Measurements from ENCODE around the gene CTDSPL.

The CTDSPL gene

DNA sequence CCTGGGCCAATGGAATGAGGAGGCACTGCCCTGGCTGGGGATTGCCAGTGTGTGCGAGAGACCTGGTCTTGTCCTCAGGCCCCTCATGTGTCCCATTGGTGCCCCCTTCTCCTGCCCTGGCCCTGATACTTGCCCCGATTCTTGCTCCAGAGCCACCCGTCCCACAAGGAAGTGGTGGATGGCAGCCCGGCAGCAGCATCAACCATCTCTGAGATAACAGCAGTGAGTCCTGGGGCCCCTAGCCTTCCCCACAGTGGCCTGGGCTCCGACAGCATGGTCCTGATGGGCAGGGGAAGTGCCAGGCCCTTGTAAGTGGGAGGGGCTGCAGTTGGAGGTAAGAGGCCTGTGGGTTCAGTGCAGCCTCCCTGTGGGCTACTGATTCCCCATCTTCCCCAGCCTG lies 144.4 kb downstream of the CTDSPL start:
- no peak for DNase-seq

DNA sequence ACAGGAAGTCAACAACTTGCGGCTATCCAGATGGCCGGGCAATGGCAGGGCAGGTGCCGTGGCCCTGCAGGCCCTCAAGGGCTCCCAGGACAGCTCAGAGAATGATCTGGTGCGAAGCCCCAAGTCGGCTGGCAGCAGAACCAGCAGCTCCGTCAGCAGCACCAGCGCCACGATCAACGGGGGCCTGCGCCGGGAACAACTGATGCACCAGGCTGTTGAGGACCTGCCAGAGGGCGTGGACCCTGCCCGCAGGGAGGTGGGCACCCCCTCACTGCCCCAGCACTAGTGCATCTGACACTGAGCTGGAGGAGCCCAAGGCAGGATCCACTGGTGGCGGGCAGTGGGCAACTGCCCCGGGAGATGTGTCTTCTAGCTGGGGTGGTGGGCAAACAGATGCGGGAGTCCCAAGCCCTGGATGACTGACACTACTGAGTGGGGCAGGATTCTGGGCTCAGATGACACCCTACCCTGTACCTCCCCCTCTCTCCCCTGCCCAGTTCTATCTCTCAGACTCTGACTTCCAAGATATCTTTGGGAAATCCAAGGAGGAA lies 144.8 kb downstream of the CTDSPL start:
- DNase-seq, result no peak

DNA sequence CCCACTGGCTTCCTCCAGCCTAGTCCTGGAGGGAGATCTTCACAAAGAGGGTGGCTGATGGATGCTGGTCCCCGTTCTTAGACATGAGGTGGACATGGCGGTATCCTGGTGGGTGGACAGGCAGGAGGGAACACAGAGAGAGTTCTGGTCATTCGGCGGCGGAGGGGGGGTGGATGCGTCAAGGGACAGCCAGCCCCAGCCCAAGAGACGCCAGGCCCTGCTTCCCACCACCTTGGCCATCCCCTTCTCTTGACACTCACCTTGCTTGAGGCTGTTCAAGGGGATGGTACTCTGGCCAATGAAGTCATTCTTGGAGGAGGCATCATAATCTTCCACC lies 146.0 kb downstream of the CTDSPL start:
- DNase-seq, result no peak

DNA sequence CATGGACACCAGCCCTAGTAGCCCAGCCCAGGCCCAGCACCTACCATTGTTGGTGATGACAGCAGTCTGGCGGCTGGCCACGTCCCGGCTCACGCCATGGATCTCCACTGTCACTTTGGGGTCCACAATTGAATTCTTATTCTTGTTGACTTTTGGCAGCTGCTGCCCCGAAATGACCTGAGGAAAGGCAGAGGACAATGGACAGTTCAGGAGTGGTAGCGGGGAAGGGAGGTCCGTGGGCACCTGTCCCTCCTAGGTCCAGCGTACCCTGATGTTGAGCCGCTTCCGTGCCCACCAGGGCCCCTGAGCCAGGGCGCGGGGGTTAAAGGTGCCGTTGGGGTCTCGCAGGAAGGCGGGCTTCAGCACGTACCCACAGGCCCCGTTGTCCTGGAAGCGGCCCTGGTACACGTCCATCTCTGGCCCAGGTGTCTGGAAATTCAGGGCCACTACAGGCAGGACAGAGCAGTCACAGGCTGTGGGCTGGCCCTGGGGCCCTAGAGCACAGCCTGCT lies 146.6 kb downstream of the CTDSPL start:
- no peak for DNase-seq

DNA sequence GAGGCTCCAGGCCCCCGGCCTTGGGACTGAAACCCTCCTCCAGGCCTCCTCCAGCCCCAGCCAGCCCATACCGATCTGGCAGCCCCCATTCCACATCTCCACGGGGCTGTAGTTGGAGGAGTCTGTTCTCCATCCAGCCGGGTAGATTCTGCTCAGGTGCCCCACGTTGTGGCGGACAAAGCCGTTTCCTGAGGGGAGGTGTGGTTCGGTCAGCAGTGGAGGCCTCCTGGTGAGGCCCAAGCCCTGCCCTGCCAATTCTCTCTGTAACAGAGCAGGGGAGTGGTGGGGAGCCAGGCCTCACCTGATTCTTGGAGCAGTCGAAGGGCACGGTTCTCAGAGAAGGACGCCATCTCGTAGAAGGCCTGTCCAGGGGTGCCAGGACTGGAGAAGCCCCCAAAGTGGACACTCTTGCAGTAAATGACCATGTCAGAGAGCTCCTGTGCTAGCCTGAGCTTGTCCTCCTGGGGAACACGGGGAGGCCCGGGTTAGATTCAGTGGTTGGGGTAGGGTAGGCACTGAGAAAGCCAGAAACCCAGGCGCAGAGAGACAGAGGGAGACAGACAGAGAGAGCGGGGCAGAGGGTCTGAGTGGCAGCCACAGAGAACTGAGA lies 147.4 kb downstream of the CTDSPL start:
- DNase-seq, result no peak

DNA sequence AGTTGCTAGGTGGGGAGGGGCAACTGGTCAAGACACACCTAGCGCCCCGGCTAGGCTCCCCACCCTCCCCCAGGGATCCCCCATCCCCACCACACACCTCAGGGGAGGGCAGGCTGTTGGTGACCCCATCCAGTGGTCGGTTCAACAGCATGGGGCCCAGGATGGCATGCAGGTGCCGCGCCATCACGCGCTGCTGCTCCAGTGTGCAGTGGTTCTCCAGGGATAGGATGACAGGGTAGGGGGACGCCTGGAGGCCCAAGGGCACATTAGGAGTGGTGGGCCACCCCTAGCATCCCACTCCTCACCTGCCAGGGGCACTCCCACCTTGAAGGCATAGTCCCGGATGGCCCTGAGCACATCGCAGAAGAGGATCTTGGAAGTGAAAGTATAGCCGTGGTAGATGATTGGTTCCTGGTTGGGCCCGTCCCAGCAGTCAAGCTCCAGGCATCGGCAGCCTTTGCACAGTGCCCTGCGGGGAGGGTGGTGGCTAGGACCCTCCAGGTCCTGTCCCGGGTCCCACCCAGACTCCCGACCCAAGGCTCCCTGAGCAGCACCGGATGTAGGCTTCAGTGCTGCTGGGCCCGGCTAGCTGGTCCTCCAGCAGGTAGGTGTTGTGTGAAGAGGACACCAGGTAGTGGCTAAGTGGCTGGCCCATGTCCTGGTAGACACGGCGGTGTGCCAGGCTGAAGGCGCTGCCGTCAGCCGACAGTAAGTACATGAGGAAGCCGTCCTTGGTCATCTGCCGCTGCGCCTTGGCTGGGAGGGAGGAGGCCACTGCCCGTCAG lies 148.3 kb downstream of the CTDSPL start:
- no peak for DNase-seq

DNA sequence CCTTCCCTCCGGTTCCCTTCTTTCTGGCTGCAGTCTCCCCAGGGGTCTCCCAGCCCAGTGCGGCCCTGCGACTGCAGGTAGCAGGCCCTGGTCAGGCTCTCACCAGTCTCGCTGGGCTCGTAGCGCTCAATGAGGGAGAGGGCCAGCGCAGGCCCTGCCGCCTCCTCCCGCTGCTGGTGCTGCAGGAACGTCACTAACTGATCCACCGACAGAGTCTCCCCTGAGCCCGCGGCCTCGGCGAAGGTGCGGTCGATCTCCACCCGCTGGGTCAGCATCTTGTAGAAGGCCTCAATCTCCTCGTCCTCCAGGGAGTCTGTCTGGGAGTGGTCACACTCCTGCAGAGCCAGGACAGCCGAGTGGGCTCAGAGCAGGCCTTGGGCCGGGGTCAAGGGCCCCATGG lies 149.4 kb downstream of the CTDSPL start:
- DNase-seq, result no peak

DNA sequence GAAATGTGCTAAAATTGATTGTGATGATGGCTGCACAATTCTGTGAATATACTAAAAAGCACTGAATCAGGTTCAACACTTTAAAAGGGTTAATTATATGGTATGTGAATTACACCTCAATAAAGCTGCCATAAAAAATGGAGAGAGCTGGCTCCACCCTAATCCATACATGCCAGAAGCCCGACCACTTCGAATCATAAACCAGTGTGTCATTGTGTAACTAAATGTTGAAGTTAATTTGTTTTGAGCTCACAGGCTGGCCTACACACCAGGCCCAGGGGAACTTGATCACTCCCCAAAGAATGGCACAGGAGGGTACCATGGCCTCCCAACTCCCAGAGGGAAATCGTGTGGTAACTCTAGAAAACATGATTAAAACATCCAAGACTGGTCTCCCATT lies 153.8 kb downstream of the CTDSPL start:
- no peak for DNase-seq

DNA sequence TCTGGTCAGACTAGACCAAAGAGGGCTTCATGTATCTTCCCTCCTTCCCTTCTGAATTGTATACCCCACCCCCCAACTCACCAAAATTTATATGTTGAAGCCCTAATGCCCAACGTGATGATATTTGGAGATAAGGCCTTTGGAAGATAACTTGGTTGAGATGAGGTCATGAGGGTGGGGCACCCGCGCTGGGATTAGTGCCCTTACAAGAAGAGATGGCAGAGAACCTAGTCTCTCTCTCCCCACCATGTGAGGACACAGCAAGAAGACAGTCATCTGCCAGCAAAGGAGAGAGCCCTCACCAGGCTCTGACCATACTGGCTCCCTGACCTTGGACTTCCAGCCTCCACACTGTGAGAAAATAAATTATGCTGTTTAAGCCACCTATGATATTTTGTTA lies 154.3 kb downstream of the CTDSPL start:
- no peak for DNase-seq

DNA sequence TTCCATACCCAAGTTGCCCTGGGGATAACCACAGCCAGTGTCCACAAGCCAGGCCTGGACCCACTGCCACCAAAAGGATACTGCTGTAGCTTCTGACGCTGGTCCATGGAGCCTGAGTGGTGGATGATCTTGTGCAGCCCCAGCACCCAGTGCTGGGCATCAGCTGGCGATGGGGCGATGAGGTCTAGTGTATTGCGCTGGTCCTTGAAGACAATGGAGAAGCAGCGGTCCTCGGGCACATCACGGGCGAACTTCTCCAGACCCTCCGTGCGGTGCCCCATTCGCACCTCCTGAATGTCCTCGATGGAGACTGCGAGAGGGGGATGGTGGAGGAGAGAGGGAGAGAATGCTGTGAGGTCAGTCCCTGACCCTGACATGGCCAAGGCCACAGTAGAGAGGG lies 154.7 kb downstream of the CTDSPL start:
- no peak for DNase-seq

DNA sequence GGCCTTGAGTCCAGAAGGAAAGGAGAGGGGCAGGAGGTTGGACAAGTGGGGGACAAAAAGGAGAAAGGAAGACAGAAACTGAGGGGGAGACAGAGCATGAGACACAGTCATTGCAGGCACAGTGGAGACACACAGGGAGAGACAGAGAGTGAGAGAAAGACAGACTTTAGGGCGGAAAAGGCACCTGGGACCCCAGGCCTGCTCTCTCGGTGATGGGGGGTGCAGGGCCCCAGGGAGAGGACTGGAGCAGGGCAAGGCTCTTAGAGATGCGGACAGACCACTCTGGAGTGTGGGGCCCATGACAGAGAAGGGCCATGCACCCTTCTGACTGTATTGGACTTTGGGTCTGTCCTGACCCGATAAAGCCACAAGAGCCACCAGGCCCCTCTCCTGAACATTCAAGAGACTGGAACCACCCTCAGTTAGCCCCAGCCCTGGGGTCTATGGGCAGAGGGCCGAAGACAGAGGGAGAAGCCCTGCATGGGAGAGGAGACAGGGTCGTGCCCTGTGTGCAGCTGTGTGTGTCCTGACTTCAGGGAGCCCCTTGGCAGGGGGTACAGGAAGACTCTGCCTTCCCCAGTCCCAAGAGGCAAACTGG lies 155.3 kb downstream of the CTDSPL start:
- DNase-seq, result no peak

DNA sequence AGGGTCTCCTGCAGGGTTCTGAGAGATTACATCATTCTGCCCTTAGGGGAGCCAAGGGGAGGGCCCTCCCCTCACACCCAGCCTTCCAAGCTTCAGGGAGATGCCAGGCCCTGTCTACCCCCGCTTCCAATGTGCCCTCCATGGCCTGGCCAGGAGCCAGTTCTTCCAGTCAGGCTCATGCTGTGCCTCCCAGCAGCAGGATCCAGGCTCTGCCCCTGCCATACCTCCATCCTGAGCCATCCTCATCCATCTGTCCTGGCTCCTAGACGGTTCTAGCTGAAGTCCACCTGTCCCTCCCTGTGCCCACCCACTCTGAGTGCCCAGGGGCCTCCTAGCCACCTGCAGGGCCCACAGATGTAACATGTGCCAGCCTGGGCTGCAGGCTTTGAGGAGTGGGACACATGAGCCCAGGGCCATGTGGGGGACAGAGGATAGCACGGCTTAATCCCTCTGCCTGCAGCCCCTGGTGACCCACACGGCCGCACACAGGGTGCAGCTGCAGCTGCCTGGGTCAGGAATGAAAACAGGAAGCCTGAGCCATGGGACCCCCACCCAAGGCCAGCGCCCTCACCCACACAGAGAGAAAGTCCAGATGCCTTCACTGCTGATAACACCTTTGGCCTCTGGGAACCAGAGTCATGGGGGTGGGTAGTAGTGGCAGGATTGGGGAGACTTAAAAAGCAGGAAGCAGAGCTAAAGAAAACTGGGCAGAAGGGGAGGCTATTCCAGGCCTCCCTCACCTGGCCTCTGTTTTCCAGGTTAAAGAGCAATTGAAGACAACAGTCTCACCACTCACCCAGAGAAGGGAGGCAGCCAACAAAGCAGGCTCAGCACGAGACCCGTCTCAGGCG lies 156.0 kb downstream of the CTDSPL start:
- DNase-seq, result no peak

DNA sequence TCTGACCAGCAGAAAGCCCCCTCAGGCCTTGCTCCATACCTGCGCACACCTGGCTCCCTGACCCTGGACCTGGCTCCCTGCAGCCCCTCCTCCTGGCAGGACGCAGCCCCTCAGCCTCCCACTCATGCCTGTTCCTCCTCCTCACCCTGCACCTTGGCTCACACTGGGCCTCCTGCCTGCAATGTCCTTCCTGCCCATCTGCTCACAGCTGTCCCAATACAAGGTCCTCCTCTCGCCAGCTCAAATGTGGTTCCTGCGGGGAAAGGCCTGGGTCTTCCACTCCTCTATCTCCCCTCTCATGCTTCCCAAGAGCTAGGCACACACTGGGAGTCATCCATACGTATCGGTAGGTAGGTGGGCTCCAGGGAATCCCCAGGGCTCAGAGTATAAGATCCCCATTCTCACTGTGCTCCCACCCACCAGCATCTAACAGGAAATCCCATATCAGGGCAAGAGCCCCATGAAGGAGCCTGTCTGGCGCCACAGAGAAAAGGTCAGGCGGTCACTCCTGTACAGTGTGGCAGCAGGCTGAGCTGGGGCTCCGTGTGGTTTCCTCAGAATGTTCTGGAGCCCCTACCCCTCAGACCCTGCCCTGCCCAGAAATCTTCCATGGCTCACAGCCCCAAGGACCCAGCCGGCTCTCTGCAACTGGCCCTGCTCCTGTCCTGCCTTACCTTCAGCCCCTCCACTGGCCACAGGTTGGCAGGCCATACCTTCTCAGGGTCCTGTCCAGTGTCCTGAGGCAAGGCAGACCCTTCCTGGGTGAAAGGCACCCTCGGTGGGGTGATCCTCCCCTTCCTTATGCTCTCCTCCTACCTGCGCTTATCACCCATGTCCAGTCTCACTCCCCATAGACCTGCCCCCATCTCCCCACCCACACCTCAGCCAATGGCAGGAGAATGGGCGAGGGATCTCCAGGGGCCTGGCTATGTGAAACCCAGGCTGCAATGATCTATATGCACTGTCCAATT lies 156.9 kb downstream of the CTDSPL start:
- no peak for DNase-seq

DNA sequence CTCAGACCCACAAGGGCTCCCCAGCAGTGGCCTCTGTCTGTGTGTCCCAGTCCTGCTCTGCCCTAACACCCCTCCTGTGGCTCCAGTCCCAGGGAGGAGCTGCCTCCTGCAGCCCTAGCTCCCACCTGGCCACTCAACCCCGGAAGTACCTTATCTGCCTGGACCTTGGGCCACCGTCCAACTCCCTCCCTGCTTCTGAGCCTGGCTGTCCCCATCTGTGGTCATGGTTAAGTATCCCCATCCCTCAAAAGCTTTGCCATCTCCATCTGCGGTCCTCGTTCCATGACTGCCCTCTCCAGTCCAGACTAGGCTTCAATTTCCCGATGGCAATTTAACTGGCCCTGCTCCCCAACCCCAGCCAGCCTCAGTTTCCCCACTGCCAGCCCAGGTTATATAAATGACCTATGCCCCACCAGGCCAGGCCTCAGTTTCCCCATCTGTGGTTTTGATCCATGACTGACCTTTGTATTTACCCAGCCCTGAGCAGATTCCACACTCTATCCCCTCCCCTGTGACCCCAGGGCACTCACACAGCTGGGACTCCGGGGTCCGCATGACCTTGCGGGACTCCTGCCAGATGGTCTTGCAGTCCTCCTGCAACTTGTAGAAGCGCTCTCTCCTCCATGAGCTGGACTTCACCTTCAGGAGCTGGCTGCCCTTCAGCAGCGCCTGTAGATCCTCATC lies 158.1 kb downstream of the CTDSPL start:
- no peak for DNase-seq

DNA sequence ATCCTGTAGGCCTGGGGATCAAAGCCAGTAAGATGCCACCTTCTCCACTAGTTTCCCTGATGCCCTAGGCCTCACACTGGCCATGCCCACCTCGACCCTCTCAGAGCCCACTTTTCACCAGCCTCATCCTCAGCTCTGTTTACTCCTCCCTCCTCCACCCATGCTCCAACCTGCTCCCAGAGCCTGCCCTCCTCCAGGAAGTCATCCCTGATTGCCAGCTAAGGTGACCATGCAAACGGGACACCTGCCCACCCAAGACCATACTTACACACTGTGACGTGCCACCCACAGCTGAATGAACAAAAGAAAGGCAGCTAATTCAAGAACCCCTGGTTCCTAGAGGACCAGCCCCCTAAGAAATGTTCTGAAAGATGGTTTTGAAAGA lies 158.7 kb downstream of the CTDSPL start:
- no peak for DNase-seq

DNA sequence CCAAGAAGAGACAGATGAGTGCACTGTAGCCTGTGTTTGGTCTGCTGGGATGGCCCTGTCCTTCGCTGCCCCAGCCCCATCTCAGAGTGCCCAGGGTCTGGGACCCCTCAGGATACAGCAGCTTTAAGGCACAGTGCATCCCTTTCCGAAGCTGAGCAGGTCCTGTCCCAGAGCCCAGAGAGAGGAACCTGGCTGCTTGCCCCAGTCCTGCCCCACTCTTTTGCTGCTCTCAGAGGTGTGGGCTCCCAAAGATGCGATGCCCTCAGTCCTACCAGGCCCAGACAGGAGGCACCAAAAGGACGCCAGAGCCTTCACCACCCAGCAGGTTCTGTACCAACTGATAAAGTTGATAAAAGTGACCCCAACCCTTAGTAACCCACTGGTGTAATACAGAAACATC lies 159.5 kb downstream of the CTDSPL start:
- no peak for DNase-seq

DNA sequence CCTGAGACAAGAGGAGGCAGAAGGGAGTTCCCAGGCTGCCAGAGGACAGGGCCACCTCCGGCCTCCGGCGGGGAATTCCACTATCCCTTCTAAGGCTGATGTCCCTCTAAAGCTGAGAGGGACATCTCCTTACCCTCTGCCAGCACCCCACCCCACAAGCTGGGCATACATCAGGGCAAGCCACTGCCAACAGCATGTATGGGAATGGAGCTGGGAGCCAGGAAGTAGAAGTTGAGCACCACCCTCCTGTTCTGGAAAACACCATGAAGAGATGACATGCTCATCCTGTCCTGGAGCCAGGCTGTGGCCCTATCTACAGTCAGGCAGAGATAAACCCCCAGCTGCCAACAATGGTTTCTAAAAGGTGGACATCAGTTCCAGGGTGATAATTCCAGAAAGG lies 160.6 kb downstream of the CTDSPL start:
- DNase-seq, result no peak

DNA sequence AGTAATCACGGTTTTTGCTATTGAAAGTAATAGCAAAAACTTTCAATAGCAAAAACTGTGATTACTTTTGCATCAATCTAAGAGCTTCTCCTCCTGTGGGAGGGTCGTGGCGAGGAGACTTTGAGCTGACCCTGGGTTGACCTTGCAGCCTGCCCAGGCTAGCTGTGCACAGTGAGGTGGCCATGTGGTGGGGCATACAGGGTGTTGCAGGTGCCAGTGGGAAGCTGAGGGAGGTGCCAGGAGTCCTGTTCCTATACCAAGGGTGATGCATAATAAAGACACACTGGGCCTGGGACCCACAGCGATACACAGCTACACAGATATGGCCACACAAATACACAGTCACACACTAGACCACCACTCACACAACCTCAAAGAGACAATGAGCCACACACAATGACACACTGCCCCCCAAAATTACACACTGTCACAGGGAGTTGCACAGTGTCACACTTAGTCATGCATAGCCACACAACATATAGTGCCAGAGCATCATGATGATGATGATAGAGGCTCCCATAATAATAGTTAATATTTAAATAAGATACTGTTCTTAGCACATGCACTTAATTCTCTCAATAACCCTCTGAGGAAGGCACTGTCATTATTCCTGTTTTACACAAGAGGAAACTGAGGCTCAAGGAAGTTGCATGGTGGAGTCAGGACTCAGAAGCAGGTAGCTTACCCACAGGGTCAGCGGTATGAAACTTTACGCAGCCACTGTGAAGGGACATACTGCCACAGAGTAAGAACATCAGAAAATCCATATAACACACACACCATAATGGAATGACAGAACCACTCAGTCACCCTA lies 161.4 kb downstream of the CTDSPL start:
- DNase-seq, result no peak

DNA sequence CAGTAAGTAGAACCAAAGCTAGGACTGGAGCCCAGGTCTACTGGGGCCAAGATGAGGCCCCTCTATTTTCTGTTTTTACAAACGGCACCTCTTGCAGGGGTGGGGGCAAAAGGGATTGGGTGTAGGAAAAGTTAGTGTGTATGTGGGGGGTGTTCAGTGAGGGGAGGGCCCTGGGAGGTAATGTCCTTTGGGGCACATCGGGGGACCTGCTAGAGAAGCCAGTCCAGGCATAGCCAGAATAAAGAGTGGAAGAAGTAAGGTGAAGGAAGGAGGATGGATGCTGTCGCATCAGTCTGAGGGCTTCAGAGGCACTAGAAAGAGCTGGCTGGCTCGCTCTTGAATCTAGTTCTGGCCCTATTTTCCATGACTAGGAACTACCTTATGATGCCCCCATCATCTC lies 165.2 kb downstream of the CTDSPL start:
- DNase-seq, result no peak
